ENCODE measurements around the gene ERBB4. TPM values are rescaled to one million over a fixed set of nuclear protein-coding genes. Genes with fewer than 3 reads are reported as not detected.

Gene ERBB4
- total RNA-seq, 1 experiment from 2014 or later: not detected

DNA sequence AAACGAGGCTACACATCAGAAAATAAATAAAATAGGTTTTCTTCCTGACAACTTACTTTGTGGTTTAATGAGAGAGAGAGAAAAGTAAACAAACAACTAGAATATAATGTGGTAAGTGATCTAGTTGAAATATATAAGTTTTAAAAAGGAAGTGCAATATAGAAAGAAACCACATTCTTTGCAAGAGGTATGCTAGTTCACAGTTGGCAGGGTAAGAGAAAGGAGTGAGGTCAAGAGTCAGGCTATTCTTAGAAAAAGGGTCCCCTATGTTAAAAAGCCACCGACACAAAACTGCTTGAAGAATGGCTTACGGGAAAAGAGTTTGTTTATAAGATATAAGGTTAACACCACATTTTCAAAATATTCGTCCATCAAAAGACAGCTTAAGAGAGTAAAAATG, 462.1 kb downstream of the ERBB4 start:
- intact Hi-C loops (cut with micrococcal nuclease): no loop called here
- Mint-ChIP-seq H3K27ac (ENCODE audit: low read depth, unreplicated experiment) (no peak overlapping the region), H3K9me3 (ENCODE audit: unreplicated experiment) (no peaks in the 10 kb centered on the region), H3K4me1 (ENCODE audit: insufficient read depth, unreplicated experiment) (no peaks in the 10 kb centered on the region), H3K4me3 (ENCODE audit: unreplicated experiment) (no peak overlapping the region), H3K36me3 (ENCODE audit: insufficient read depth, unreplicated experiment) (no peaks in the 10 kb centered on the region), H3K27me3 (ENCODE audit: insufficient read depth, unreplicated experiment) (peaks cover 72% of the 10 kb centered on the region)
- CTCF ChIA-PET: no interaction called here
- no peak for DNase-seq (ENCODE audit: unreplicated experiment)
- no TSS peak for BruUV-seq (replicated peaks)
- POLR2A ChIA-PET: no interaction called here
- TF ChIP-seq CTCF (IDR thresholded peaks at IDR 0.05; ENCODE audit: unreplicated experiment): no peak

DNA sequence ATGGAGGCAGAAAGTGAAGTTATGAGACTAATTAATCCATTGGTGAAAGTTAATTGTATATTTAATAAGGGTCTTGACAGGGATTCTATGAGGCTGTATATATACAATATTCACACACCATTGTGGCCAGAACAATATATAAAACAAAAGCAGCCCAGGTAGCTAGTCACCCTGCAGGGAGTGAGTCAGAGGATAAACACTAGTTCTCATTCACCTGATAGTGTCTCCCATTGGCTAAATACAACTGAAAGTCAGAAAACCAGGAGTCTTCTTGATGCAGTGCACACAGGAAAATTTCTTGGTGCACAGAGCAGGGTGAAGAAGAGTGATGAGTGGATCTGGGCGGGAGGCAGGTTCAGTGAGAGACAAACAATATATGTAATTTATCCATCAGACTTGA, 465.2 kb downstream of the ERBB4 start:
- ChIA-PET POLR2A (no interaction called here), CTCF (no interaction called here)
- H3K27ac Mint-ChIP-seq (ENCODE audit: low read depth, unreplicated experiment): no peak overlapping the region
- intact Hi-C loops (cut with micrococcal nuclease): no loop called here
- DNase-seq (ENCODE audit: unreplicated experiment): no peak
- no TSS peak for BruUV-seq (replicated peaks)
- peaks cover 73% of the 10 kb centered on the region for H3K27me3 Mint-ChIP-seq (ENCODE audit: insufficient read depth, unreplicated experiment)
- no peak for TF ChIP-seq CTCF (IDR thresholded peaks at IDR 0.05; ENCODE audit: unreplicated experiment)
- no peak overlapping the region for H3K4me3 Mint-ChIP-seq (ENCODE audit: unreplicated experiment)
- H3K36me3 Mint-ChIP-seq (ENCODE audit: insufficient read depth, unreplicated experiment): no peaks in the 10 kb centered on the region
- H3K4me1 Mint-ChIP-seq (ENCODE audit: insufficient read depth, unreplicated experiment): no peaks in the 10 kb centered on the region
- no peaks in the 10 kb centered on the region for H3K9me3 Mint-ChIP-seq (ENCODE audit: unreplicated experiment)

DNA sequence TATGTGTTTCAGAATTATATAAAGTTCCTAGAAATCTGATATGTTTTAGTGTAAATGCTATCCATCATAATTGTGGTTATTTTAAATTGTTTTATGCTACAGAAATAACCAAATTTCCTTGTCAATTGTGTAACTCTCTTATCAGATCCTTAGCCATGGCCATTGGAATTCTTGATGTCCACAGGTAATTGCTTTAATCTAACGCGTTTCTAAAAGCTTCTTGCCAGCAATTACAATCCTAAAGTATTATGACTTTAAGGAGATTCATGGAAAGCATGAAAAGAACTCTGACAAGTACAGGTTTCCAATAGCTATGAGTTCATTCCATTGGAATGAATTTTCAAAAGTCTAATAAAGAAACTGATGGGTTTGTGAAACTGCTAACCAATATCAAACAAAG, 472.1 kb downstream of the ERBB4 start:
- DNase-seq (ENCODE audit: unreplicated experiment): no peak
- ChIA-PET CTCF (no interaction called here), POLR2A (no interaction called here)
- intact Hi-C loops (cut with micrococcal nuclease): no loop called here
- Mint-ChIP-seq H3K27me3 (ENCODE audit: insufficient read depth, unreplicated experiment) (peaks cover 69% of the 10 kb centered on the region), H3K9me3 (ENCODE audit: unreplicated experiment) (no peaks in the 10 kb centered on the region), H3K27ac (ENCODE audit: low read depth, unreplicated experiment) (no peak overlapping the region), H3K4me3 (ENCODE audit: unreplicated experiment) (no peak overlapping the region), H3K36me3 (ENCODE audit: insufficient read depth, unreplicated experiment) (no peaks in the 10 kb centered on the region), H3K4me1 (ENCODE audit: insufficient read depth, unreplicated experiment) (no peaks in the 10 kb centered on the region)
- no peak for TF ChIP-seq CTCF (IDR thresholded peaks at IDR 0.05; ENCODE audit: unreplicated experiment)
- BruUV-seq (replicated peaks): no TSS peak

GRCh38 chr2:212064318-212064717, 474.3 kb downstream of the ERBB4 start:
- ChIA-PET CTCF (interaction anchor here (0.7 kb wide), 1 partner anchor 1240 kb away, joined by 3 read pairs; no protein-coding TSS in a partner anchor), POLR2A (no interaction called here)
- peaks cover 50% of the 10 kb centered on the region for H3K27me3 Mint-ChIP-seq (ENCODE audit: insufficient read depth, unreplicated experiment)
- no peaks in the 10 kb centered on the region for H3K9me3 Mint-ChIP-seq (ENCODE audit: unreplicated experiment)
- intact Hi-C loops (cut with micrococcal nuclease): no loop called here
- H3K27ac Mint-ChIP-seq (ENCODE audit: low read depth, unreplicated experiment): no peak overlapping the region
- no peak for TF ChIP-seq CTCF (IDR thresholded peaks at IDR 0.05; ENCODE audit: unreplicated experiment)
- H3K4me3 Mint-ChIP-seq (ENCODE audit: unreplicated experiment): no peak overlapping the region
- no TSS peak for BruUV-seq (replicated peaks)
- no peak for DNase-seq (ENCODE audit: unreplicated experiment)
- no peaks in the 10 kb centered on the region for H3K36me3 Mint-ChIP-seq (ENCODE audit: insufficient read depth, unreplicated experiment)
- H3K4me1 Mint-ChIP-seq (ENCODE audit: insufficient read depth, unreplicated experiment): no peaks in the 10 kb centered on the region
